Suprapubic skin (tissue), 4 donors: ENCODE results near the gene NBEA.

Source experiments
- CTCF ChIP-seq, 2 donors: fragments of 200-600 bp in 1 of 2; fragments of 450-650 bp in 1 of 2; sonication (generic) in 1 of 2; IDR thresholded peaks; one replicate each; pipeline ENCODE4 v1.5.1; 2016 to 2019; ENCODE audit warnings: antibody characterized with exemption in 2 of 2, mild to moderate bottlenecking in 1 of 2, moderate library complexity in 1 of 2
- EP300 ChIP-seq: sonication (generic); formaldehyde crosslinking; IDR thresholded peaks from one replicate; pipeline ENCODE4 v1.6.1; 2017; ENCODE audit warnings: antibody characterized with exemption
- POLR2A ChIP-seq, 2 donors: fragments of 450-650 bp; IDR thresholded peaks; one replicate each; pipeline ENCODE4 v1.6.1; 2017; ENCODE audit warnings: antibody characterized with exemption in 2 of 2, mild to moderate bottlenecking in 2 of 2, moderate library complexity in 2 of 2
- POLR2AphosphoS5 ChIP-seq, 3 donors: sonication (generic); formaldehyde crosslinking; IDR thresholded peaks; one replicate each; pipeline ENCODE4 v1.6.1; 2017; ENCODE audit warnings: antibody characterized with exemption in 3 of 3

- TF ChIP-seq CTCF (IDR thresholded peaks at IDR 0.05) (no peak), POLR2A (IDR thresholded peaks at IDR 0.05) (no peak), EP300 (no peak), POLR2AphosphoS5 (IDR thresholded peaks at IDR 0.05) (no peak)
These were observed 624.3 kb downstream of the NBEA start for GRCh38 chr13:35566340-35566739.
